Suprapubic skin (tissue), 4 donors: ENCODE data around the gene ERN1. TPM values are rescaled to one million over a fixed set of nuclear protein-coding genes. Genes with fewer than 3 reads are reported as not detected.
A peak's percentile ranks its signal among the peaks of the same experiment; 100 is the strongest.

Experiments
- DNase-seq, 2 donors: peaks; one replicate each; pipeline ENCODE4 v3.0.0-alpha.2; 2019; ENCODE audit warnings: low spot score in 2 of 2
- H3K27ac ChIP-seq: fragments of 200-600 bp; sonication (generic); one replicate; pipeline ENCODE4 v1.5.1; 2019
- H3K27me3 ChIP-seq: fragments of 200-600 bp; sonication (generic); one replicate; pipeline ENCODE4 v1.5.1; 2019
- H3K36me3 ChIP-seq: fragments of 200-600 bp; sonication (generic); one replicate; pipeline ENCODE4 v1.5.1; 2019
- H3K4me1 ChIP-seq: fragments of 200-600 bp; sonication (generic); one replicate; pipeline ENCODE4 v1.5.1; 2019
- H3K4me3 ChIP-seq: fragments of 200-600 bp; sonication (generic); one replicate; pipeline ENCODE4 v1.5.1; 2019; ENCODE audit warnings: mild to moderate bottlenecking
- H3K9me3 ChIP-seq: fragments of 200-600 bp; sonication (generic); one replicate; pipeline ENCODE4 v1.5.1; 2019
- EP300 ChIP-seq: sonication (generic); formaldehyde crosslinking; IDR thresholded peaks from one replicate; pipeline ENCODE4 v1.6.1; 2017; ENCODE audit warnings: antibody characterized with exemption
- POLR2A ChIP-seq, 2 donors: fragments of 450-650 bp; IDR thresholded peaks; one replicate each; pipeline ENCODE4 v1.6.1; 2017; ENCODE audit warnings: antibody characterized with exemption in 2 of 2, mild to moderate bottlenecking in 2 of 2, moderate library complexity in 2 of 2
- POLR2AphosphoS5 ChIP-seq, 3 donors: sonication (generic); formaldehyde crosslinking; IDR thresholded peaks; one replicate each; pipeline ENCODE4 v1.6.1; 2017; ENCODE audit warnings: antibody characterized with exemption in 3 of 3
- WGBS: methylation state at CpG from one replicate; pipeline ENCODE4 v1.1.5; 2018; 5-methylcytosine and 5-hydroxymethylcytosine counted together
- total RNA-seq, 4 donors: library from RNA; depleted of rRNA; stranded (reverse); fragments of >200 nt; gene quantifications; one replicate each; pipeline ENCODE4 v1.1.0, GENCODE V29; 2016
- TF ChIP-seq, protein P1 (sequence below), 2 donors: fragments of 200-600 bp in 1 of 2; fragments of 450-650 bp in 1 of 2; sonication (generic) in 1 of 2; IDR thresholded peaks; one replicate each; pipeline ENCODE4 v1.5.1; 2016 to 2019; ENCODE audit warnings: antibody characterized with exemption in 2 of 2, mild to moderate bottlenecking in 1 of 2, moderate library complexity in 1 of 2

The ERN1 gene
- total RNA-seq, 4 donors from 2014 or later = 21.2 to 41.1 (median 35.1) TPM

DNA sequence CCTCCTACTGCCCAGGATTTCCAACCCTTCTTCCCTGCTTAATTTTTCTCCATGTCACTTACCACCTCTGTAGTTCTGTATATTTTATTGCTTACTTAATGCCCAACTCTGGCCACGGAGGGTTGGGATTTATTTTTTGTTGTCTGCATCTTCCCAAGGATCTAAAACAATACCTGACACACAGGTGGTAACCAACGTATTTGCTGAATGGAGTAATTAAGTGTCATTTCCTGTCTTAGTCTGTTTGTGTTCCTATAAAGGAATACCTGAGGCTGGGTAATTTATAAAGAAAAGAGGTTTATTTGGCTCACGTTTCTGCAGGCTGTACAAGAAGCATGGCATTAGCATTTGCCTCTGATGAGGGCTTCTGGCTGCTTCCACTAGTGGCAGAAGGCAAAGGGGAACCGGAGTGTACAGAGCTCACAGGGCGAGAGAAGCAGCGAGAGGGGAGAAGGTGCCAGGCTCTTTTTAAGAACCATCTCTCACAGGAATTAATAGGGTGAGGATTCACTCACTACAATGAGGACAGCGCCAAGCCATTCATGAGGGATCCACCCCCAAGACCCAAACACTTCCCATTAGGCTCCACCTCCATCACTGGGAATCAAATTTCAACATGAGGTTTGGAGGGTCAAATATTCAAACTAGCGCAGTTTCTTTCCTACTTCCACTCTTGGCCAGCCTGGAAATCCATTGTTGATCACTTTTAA lies 44.8 kb downstream of the ERN1 start:
- 75% methylated on average over 8 of the region's 8 CpGs for WGBS

DNA sequence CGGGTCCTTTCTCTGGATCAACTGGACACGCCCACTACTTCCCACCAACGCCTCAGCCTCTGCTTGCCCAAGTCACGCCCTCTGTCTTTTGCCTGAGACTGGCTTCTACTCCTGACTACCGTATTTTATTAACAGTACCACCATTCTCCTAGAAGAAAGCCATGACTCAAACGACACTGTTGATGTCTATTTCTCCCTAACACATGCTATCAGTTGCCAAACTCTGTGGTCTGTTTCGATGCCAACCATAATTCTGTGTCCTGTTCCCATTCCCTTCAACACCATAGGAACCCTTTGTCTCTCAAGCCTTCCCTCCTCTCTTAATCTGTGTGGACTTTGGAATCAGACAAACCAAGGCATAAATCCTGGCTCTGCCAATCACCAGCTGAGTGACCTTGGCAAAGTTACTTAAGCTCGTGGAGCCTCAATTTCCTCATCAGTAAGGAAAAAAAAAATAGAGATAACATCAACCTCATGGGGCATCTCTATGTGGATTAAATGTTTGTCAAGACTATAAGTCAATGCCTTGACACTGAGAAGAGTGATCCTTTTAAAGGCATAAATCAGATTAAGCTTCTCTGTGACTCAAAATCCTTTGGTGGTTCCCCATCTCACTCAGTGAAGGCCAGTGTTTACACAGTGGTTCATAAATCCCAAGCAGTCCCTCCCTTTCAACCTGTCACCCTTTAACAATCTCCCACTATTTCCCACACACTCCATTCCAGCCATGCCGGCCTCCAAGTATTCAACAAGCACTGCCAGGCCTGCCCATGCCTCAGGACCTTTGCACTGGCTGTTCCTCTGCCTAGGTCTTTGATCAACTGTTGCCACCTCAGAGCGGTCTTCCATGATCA lies 45.6 kb downstream of the ERN1 start:
- Histone ChIP-seq H3K27ac (peak overlapping the region; percentile 40), H3K4me1 (peaks cover 37% of the 10 kb centered on the region), H3K4me3 (no peak overlapping the region), H3K36me3 (peaks cover 3% of the 10 kb centered on the region), H3K27me3 (no peaks in the 10 kb centered on the region), H3K9me3 (no peaks in the 10 kb centered on the region)
- no peak for DNase-seq
- TF ChIP-seq, protein P1, sequence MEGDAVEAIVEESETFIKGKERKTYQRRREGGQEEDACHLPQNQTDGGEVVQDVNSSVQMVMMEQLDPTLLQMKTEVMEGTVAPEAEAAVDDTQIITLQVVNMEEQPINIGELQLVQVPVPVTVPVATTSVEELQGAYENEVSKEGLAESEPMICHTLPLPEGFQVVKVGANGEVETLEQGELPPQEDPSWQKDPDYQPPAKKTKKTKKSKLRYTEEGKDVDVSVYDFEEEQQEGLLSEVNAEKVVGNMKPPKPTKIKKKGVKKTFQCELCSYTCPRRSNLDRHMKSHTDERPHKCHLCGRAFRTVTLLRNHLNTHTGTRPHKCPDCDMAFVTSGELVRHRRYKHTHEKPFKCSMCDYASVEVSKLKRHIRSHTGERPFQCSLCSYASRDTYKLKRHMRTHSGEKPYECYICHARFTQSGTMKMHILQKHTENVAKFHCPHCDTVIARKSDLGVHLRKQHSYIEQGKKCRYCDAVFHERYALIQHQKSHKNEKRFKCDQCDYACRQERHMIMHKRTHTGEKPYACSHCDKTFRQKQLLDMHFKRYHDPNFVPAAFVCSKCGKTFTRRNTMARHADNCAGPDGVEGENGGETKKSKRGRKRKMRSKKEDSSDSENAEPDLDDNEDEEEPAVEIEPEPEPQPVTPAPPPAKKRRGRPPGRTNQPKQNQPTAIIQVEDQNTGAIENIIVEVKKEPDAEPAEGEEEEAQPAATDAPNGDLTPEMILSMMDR (IDR thresholded peaks at IDR 0.05) = no peak
- no peak for TF ChIP-seq POLR2A (IDR thresholded peaks at IDR 0.05)
- WGBS = 54% methylated on average over 10 of the region's 10 CpGs

More for the DNA sequence above, 44.8 kb downstream of the ERN1 start:
- Histone ChIP-seq H3K36me3 (no peaks in the 10 kb centered on the region), H3K27ac (peak overlapping the region; percentile 31), H3K27me3 (no peaks in the 10 kb centered on the region), H3K4me3 (no peak overlapping the region), H3K4me1 (peaks cover 37% of the 10 kb centered on the region), H3K9me3 (no peaks in the 10 kb centered on the region)
- DNase-seq = no peak
- TF ChIP-seq EP300 = no peak
- TF ChIP-seq, protein P1 (IDR thresholded peaks at IDR 0.05) = no peak
- TF ChIP-seq POLR2A (IDR thresholded peaks at IDR 0.05) = no peak
- no peak for TF ChIP-seq POLR2AphosphoS5 (IDR thresholded peaks at IDR 0.05)

DNA sequence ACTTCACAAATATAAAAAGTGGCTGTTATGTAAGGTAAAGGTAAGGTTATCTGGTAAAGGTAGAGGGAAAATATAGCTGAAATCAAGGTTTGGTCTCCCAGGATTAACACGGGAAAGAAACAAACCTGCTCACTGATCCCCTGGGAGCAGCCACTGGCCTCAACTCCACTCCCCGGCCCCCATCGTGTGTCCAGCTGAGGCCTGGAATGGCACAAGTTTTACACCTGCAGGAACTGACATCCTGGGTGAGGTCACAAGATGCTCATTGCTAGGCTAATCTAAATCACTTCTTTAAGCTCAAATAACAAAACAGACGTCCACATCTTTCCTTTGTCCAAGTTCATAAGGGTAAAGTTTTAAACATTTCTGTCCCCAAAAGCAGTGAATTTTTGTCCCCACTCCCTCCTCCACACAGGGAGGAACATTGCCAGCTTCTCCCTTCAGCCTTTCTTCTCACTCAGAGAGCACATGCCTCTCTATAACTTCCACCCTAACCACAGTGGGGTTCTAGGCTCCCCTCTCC lies 46.3 kb downstream of the ERN1 start:
- H3K4me3 ChIP-seq = no peak overlapping the region
- no peak for DNase-seq
- no peaks in the 10 kb centered on the region for H3K9me3 ChIP-seq
- TF ChIP-seq, protein P1 (IDR thresholded peaks at IDR 0.05) = no peak
- TF ChIP-seq POLR2AphosphoS5 (IDR thresholded peaks at IDR 0.05) = no peak
- TF ChIP-seq POLR2A (IDR thresholded peaks at IDR 0.05) = no peak
- no peak for TF ChIP-seq EP300
- H3K4me1 ChIP-seq = peaks cover 37% of the 10 kb centered on the region
- H3K27me3 ChIP-seq = no peaks in the 10 kb centered on the region
- H3K36me3 ChIP-seq = peaks cover 9% of the 10 kb centered on the region
- 73% methylated on average over 4 of the region's 4 CpGs for WGBS
- H3K27ac ChIP-seq = peak overlapping the region; percentile 40

DNA sequence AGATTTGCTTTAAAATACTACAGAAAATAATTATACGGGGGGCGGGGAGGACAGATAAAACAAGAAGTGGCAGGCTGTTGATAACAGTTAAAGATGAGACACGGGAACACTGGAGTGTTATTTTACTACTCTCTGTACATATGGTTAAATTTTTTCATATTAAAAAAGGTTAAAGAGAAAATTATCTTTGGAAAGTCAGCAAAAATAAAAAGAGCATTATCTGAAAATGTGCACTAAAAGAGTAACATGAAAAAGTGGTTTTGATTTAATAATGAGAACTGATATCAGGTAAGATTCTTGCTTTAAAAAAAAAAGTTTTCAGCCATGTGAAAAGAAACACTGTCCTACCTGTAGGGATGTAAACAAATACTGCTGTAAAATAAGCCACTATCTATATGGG lies 46.9 kb downstream of the ERN1 start:
- 89% methylated on average over 3 of the region's 3 CpGs for WGBS
- no peaks in the 10 kb centered on the region for H3K27me3 ChIP-seq
- no peak for DNase-seq
- H3K4me3 ChIP-seq = no peak overlapping the region
- H3K4me1 ChIP-seq = peaks cover 37% of the 10 kb centered on the region
- H3K36me3 ChIP-seq = peaks cover 13% of the 10 kb centered on the region
- TF ChIP-seq, protein P1 (IDR thresholded peaks at IDR 0.05) = no peak
- TF ChIP-seq EP300 (no peak), POLR2AphosphoS5 (IDR thresholded peaks at IDR 0.05) (no peak), POLR2A (IDR thresholded peaks at IDR 0.05) (no peak)
- H3K9me3 ChIP-seq = no peaks in the 10 kb centered on the region
- H3K27ac ChIP-seq = no peak overlapping the region
